Progenitor cell of endocrine pancreas (in vitro differentiated cells): Measurements from ENCODE around the gene OSBPL1A. TPM values are rescaled to one million over a fixed set of nuclear protein-coding genes. Genes with fewer than 3 reads are reported as not detected.

ENCODE experiments used
- DNase-seq: peaks from one replicate; pipeline ENCODE4 v3.0.0; 2021; ENCODE audit warnings: low spot score; ENCODE audit not compliant: unreplicated experiment
- H3K27ac Mint-ChIP-seq: 2 replicates; pipeline ENCODE4 v1.8.0; 2021; ENCODE audit warnings: mild to moderate bottlenecking, moderate library complexity, mixed read lengths
- H3K27me3 Mint-ChIP-seq: 2 replicates; pipeline ENCODE4 v1.8.0; 2021; ENCODE audit warnings: mixed read lengths
- H3K36me3 Mint-ChIP-seq: 2 replicates; pipeline ENCODE4 v1.8.0; 2022; ENCODE audit warnings: mixed read lengths; ENCODE audit not compliant: insufficient read depth
- H3K4me1 Mint-ChIP-seq: 2 replicates; pipeline ENCODE4 v1.8.0; 2021; ENCODE audit warnings: low read depth, mixed read lengths
- H3K4me3 Mint-ChIP-seq: 2 replicates; pipeline ENCODE4 v1.8.0; 2021; ENCODE audit warnings: low read depth, mild to moderate bottlenecking, moderate library complexity, mixed read lengths
- H3K9me3 Mint-ChIP-seq: 2 replicates; pipeline ENCODE4 v1.8.0; 2021; ENCODE audit warnings: low read depth, mixed read lengths
- total RNA-seq: library from RNA; stranded (reverse); gene quantifications from 2 replicates; pipeline ENCODE4 v1.2.1, GENCODE V29; 2021
- TF ChIP-seq, protein P1 (sequence below): fragments of 200-600 bp; sonication (generic); IDR thresholded peaks from one replicate; pipeline ENCODE4 v1.5.0; 2021; ENCODE audit warnings: antibody characterized with exemption, mild to moderate bottlenecking; ENCODE audit not compliant: unreplicated experiment

Gene OSBPL1A
- total RNA-seq, 1 donor from 2014 or later: 15.0 TPM

DNA sequence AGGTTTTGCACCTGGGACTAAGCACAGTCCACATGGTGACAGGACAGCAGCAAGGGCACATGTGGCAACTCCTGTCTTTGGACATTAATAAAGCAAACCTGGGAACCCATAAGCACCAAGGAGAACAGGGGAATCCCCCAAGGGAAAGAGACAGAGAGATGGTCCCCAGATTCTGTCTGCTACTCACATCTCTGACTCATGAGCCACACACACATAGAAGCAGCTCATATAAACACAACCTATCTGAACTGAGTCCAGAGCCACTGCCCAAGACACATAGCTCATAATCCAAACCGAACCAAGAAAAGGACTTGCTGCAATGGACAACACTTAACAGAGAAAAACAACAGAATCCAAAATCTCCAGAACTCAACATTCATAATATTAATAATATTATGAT lies 82.5 kb downstream of the OSBPL1A start:
- no peak for DNase-seq
- Mint-ChIP-seq H3K4me1 (no peaks in the 10 kb centered on the region), H3K27ac (no peak overlapping the region), H3K4me3 (no peak overlapping the region), H3K36me3 (no peaks in the 10 kb centered on the region), H3K9me3 (no peaks in the 10 kb centered on the region), H3K27me3 (no peaks in the 10 kb centered on the region)
- TF ChIP-seq, protein P1, sequence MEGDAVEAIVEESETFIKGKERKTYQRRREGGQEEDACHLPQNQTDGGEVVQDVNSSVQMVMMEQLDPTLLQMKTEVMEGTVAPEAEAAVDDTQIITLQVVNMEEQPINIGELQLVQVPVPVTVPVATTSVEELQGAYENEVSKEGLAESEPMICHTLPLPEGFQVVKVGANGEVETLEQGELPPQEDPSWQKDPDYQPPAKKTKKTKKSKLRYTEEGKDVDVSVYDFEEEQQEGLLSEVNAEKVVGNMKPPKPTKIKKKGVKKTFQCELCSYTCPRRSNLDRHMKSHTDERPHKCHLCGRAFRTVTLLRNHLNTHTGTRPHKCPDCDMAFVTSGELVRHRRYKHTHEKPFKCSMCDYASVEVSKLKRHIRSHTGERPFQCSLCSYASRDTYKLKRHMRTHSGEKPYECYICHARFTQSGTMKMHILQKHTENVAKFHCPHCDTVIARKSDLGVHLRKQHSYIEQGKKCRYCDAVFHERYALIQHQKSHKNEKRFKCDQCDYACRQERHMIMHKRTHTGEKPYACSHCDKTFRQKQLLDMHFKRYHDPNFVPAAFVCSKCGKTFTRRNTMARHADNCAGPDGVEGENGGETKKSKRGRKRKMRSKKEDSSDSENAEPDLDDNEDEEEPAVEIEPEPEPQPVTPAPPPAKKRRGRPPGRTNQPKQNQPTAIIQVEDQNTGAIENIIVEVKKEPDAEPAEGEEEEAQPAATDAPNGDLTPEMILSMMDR: no peak

DNA sequence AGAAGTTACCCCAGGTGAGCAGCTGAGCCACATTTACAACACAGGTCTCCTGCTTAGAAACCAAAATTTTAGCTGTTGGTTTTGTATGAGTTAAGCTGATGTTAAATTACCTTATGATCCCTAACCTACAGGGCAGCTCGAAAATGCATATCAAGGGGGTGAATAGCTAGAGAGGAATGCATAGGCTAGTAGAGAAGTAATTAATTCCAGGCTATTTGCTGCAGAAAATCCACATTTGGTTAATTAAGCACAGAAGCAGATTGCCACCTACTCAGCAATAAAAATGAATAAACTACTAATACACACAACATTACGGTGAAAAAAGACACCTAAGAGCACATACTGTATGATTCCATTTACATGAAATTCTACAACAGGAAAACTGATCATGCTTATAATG lies 91.4 kb downstream of the OSBPL1A start:
- no peaks in the 10 kb centered on the region for H3K9me3 Mint-ChIP-seq
- no peak for DNase-seq
- peaks cover 5% of the 10 kb centered on the region for H3K36me3 Mint-ChIP-seq
- no peak overlapping the region for H3K4me3 Mint-ChIP-seq
- no peak overlapping the region for H3K27ac Mint-ChIP-seq
- TF ChIP-seq, protein P1: no peak
- H3K4me1 Mint-ChIP-seq: no peaks in the 10 kb centered on the region
- H3K27me3 Mint-ChIP-seq: no peaks in the 10 kb centered on the region

- no peak for DNase-seq
- Mint-ChIP-seq H3K4me3 (no peak overlapping the region), H3K36me3 (peaks cover 2% of the 10 kb centered on the region), H3K27ac (no peak overlapping the region), H3K27me3 (no peaks in the 10 kb centered on the region), H3K9me3 (no peaks in the 10 kb centered on the region), H3K4me1 (peaks cover 1% of the 10 kb centered on the region)
- TF ChIP-seq, protein P1: no peak
Observed at GRCh38 chr18:24300703-24301102, 96.9 kb downstream of the OSBPL1A start.

DNA sequence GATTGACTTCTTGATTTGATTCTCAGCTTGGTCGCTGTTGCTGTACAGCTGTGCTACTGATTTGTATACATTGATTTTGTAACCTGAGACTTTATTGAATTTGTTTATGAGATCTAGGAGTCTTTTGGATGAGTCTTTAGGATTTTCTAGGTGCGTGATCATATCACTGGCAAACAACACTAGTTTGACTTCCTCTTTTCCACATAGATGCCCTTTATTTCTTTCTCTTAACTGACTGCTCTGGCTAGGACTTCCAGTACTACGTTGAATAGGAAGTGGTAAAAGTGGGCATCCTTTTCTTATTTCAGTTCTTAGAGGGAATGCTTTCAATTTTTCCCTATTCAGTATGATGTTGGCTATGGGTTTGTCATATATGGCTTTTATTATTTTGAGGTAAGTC lies 101.3 kb downstream of the OSBPL1A start:
- no peak overlapping the region for H3K4me3 Mint-ChIP-seq
- DNase-seq: no peak
- TF ChIP-seq, protein P1: no peak

DNA sequence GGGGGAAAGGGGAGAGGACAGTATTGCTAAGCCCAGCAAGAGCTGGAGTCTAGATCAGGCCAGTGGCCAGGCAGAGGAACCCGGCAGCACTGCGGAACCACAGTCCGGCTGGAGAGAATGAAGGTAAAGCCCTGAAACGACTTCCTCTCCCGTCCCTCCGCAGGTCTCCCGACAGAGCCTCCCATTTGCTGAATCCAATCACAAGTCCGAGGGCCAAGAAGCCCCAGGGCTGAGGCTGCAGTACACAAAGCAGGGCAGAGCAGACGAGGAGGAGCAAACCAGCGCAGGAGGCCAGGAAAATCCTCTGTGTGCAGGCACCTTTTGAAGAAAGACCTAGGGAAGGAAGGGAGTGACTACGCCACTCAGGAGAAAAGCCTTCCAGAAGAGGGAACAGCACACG lies 104.4 kb downstream of the OSBPL1A start:
- H3K27ac Mint-ChIP-seq: no peak overlapping the region
- TF ChIP-seq, protein P1: no peak
- H3K9me3 Mint-ChIP-seq: no peaks in the 10 kb centered on the region

More for the DNA sequence above, 101.3 kb downstream of the OSBPL1A start:
- Mint-ChIP-seq H3K27me3 (peaks cover 4% of the 10 kb centered on the region), H3K27ac (no peak overlapping the region), H3K9me3 (no peaks in the 10 kb centered on the region), H3K4me1 (peaks cover 1% of the 10 kb centered on the region), H3K36me3 (no peaks in the 10 kb centered on the region)

More for the DNA sequence above, 104.4 kb downstream of the OSBPL1A start:
- peaks cover 4% of the 10 kb centered on the region for H3K27me3 Mint-ChIP-seq
- peaks cover 1% of the 10 kb centered on the region for H3K4me1 Mint-ChIP-seq
- DNase-seq: no peak
- H3K4me3 Mint-ChIP-seq: no peak overlapping the region
- H3K36me3 Mint-ChIP-seq: no peaks in the 10 kb centered on the region
